SK-N-SH treated with all-trans-retinoic acid at 6 μM for 48 hours (cell line): ENCODE data around the gene PIK3R3.

Source experiments
- ATAC-seq: fragments of 200-7000 bp; cut with Tn5 transposase; 3 replicates; pipeline ENCODE4 v1.9.1; 2020; ENCODE audit warnings: mild to moderate bottlenecking, moderate library complexity
- ARNTL ChIP-seq: fragments of 450-650 bp; formaldehyde crosslinking; IDR thresholded peaks from 2 replicates; pipeline ENCODE4 v1.5.0; 2020; ENCODE audit warnings: low read depth, mild to moderate bottlenecking, moderate library complexity, borderline replicate concordance
- BACH2 ChIP-seq: fragments of 250-450 bp; sonication (Bioruptor Pico); IDR thresholded peaks from 2 replicates; pipeline ENCODE4 v1.9.0; 2021; ENCODE audit warnings: mild to moderate bottlenecking, borderline replicate concordance
- CREB5 ChIP-seq: fragments of 250-450 bp; sonication (Bioruptor Pico); IDR thresholded peaks from 2 replicates; pipeline ENCODE4 v1.5.1; 2020; ENCODE audit warnings: low read depth, mild to moderate bottlenecking, moderate library complexity
- CSRNP3 ChIP-seq: fragments of 250-450 bp; sonication (Bioruptor Pico); IDR thresholded peaks from 2 replicates; pipeline ENCODE4 v1.5.1; 2021; ENCODE audit warnings: mild to moderate bottlenecking, moderate library complexity
- ESRRG ChIP-seq: fragments of 250-450 bp; sonication (Bioruptor Pico); IDR thresholded peaks from 2 replicates; pipeline ENCODE4 v1.6.1; 2021; ENCODE audit warnings: mild to moderate bottlenecking
- GLIS3 ChIP-seq: fragments of 250-450 bp; sonication (Bioruptor Pico); IDR thresholded peaks from 2 replicates; pipeline ENCODE4 v1.5.0; 2020; ENCODE audit warnings: mild to moderate bottlenecking, moderate library complexity
- ISL1 ChIP-seq: fragments of 250-450 bp; sonication (Bioruptor Pico); IDR thresholded peaks from 2 replicates; pipeline ENCODE4 v2.1.2; 2022; ENCODE audit warnings: mild to moderate bottlenecking, moderate library complexity
- OSR1 ChIP-seq: fragments of 250-450 bp; sonication (Bioruptor Pico); IDR thresholded peaks from 2 replicates; pipeline ENCODE4 v1.8.0; 2022; ENCODE audit warnings: moderate library complexity, mild to moderate bottlenecking, inconsistent platforms
- RARB ChIP-seq: fragments of 250-450 bp; sonication (Bioruptor Pico); IDR thresholded peaks from 2 replicates; pipeline ENCODE4 v1.8.0; 2021; ENCODE audit warnings: mild to moderate bottlenecking, moderate library complexity
- SNAI2 ChIP-seq: fragments of 250-450 bp; sonication (Bioruptor Pico); IDR thresholded peaks from 2 replicates; pipeline ENCODE4 v1.5.0; 2020; ENCODE audit warnings: mild to moderate bottlenecking, moderate library complexity
- TCF4 ChIP-seq: fragments of 250-450 bp; sonication (Bioruptor Pico); IDR thresholded peaks from 2 replicates; pipeline ENCODE4 v1.8.0; 2021; ENCODE audit warnings: mild to moderate bottlenecking, moderate library complexity, borderline replicate concordance
- TOX ChIP-seq: fragments of 250-450 bp; sonication (Bioruptor Pico); IDR thresholded peaks from 2 replicates; pipeline ENCODE4 v1.8.0; 2021; ENCODE audit warnings: mild to moderate bottlenecking, moderate library complexity, borderline replicate concordance
- TSHZ2 ChIP-seq: fragments of 250-450 bp; sonication (Bioruptor Pico); IDR thresholded peaks from 2 replicates; pipeline ENCODE4 v1.5.0; 2020; ENCODE audit warnings: mild to moderate bottlenecking, moderate library complexity
- ZFP3 ChIP-seq: fragments of 250-450 bp; sonication (Bioruptor Pico); IDR thresholded peaks from 2 replicates; pipeline ENCODE4 v1.5.0; 2020; ENCODE audit warnings: mild to moderate bottlenecking, moderate library complexity
- ZNF565 ChIP-seq: fragments of 450-650 bp; formaldehyde crosslinking; conservative IDR thresholded peaks from 2 replicates; pipeline ENCODE4 v1.5.0; 2020; ENCODE audit warnings: low read depth, mild to moderate bottlenecking, moderate library complexity
- ZNF70 ChIP-seq: fragments of 450-650 bp; formaldehyde crosslinking; IDR thresholded peaks from 2 replicates; pipeline ENCODE4 v1.5.0; 2020; ENCODE audit warnings: mild to moderate bottlenecking, moderate library complexity
- ZNF8 ChIP-seq: fragments of 450-650 bp; formaldehyde crosslinking; IDR thresholded peaks from 2 replicates; pipeline ENCODE4 v1.5.0; 2020; ENCODE audit warnings: mild to moderate bottlenecking, moderate library complexity
- TF ChIP-seq, protein P1 (sequence below): fragments of 250-450 bp; sonication (Bioruptor Pico); IDR thresholded peaks from 2 replicates; pipeline ENCODE4 v1.8.0; 2021; ENCODE audit warnings: low read depth, mild to moderate bottlenecking, moderate library complexity, borderline replicate concordance
- TF ChIP-seq, protein P2 (sequence below): fragments of 250-450 bp; sonication (Bioruptor Pico); IDR thresholded peaks from 2 replicates; pipeline ENCODE4 v1.8.0; 2020; ENCODE audit warnings: mild to moderate bottlenecking, moderate library complexity, borderline replicate concordance

PIK3R3 gene

DNA sequence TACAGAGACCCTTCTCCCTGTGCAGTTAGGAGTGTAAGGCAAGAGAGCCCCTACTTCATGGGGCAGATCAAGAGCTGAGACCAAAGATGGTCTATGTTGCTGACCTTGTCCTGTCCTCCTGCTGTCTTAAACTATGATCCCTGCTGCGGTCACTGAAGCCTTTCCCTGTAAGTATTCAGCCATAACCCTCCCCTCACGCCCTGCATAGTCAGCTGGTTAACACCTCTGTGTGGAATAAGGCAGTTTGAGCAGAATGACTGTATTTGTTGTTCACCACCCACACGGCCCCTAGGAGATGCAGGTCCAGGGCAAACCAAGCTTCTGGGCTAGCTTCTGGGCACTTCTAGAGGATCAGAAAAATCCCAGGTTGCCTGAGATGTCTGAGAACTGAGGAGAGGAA is 42.8 kb upstream of the PIK3R3 start:
- TF ChIP-seq SNAI2 (CRISPR knock-in tag) = no peak
- TF ChIP-seq ZNF70 = no peak
- no peak for TF ChIP-seq GLIS3 (CRISPR knock-in tag)
- TF ChIP-seq TCF4 (CRISPR knock-in tag) = no peak
- TF ChIP-seq CREB5 = no peak
- no peak for TF ChIP-seq ESRRG (CRISPR knock-in tag)
- TF ChIP-seq ZNF8 (CRISPR knock-in tag) = no peak
- TF ChIP-seq, protein P1, sequence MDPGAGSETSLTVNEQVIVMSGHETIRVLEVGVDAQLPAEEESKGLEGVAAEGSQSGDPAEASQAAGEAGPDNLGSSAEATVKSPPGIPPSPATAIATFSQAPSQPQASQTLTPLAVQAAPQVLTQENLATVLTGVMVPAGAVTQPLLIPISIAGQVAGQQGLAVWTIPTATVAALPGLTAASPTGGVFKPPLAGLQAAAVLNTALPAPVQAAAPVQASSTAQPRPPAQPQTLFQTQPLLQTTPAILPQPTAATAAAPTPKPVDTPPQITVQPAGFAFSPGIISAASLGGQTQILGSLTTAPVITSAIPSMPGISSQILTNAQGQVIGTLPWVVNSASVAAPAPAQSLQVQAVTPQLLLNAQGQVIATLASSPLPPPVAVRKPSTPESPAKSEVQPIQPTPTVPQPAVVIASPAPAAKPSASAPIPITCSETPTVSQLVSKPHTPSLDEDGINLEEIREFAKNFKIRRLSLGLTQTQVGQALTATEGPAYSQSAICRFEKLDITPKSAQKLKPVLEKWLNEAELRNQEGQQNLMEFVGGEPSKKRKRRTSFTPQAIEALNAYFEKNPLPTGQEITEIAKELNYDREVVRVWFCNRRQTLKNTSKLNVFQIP (CRISPR knock-in tag) = no peak
- no peak for TF ChIP-seq ZNF565 (CRISPR knock-in tag)
- TF ChIP-seq CSRNP3 (CRISPR knock-in tag) = no peak
- no peak for TF ChIP-seq RARB (CRISPR knock-in tag)
- no peak for TF ChIP-seq OSR1 (CRISPR knock-in tag)
- no peak for TF ChIP-seq TOX
- TF ChIP-seq, protein P2, sequence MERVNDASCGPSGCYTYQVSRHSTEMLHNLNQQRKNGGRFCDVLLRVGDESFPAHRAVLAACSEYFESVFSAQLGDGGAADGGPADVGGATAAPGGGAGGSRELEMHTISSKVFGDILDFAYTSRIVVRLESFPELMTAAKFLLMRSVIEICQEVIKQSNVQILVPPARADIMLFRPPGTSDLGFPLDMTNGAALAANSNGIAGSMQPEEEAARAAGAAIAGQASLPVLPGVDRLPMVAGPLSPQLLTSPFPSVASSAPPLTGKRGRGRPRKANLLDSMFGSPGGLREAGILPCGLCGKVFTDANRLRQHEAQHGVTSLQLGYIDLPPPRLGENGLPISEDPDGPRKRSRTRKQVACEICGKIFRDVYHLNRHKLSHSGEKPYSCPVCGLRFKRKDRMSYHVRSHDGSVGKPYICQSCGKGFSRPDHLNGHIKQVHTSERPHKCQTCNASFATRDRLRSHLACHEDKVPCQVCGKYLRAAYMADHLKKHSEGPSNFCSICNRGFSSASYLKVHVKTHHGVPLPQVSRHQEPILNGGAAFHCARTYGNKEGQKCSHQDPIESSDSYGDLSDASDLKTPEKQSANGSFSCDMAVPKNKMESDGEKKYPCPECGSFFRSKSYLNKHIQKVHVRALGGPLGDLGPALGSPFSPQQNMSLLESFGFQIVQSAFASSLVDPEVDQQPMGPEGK = no peak
- no peak for TF ChIP-seq ARNTL
- TF ChIP-seq, all 23 proteins: peak for 0
- ATAC-seq = no peak

DNA sequence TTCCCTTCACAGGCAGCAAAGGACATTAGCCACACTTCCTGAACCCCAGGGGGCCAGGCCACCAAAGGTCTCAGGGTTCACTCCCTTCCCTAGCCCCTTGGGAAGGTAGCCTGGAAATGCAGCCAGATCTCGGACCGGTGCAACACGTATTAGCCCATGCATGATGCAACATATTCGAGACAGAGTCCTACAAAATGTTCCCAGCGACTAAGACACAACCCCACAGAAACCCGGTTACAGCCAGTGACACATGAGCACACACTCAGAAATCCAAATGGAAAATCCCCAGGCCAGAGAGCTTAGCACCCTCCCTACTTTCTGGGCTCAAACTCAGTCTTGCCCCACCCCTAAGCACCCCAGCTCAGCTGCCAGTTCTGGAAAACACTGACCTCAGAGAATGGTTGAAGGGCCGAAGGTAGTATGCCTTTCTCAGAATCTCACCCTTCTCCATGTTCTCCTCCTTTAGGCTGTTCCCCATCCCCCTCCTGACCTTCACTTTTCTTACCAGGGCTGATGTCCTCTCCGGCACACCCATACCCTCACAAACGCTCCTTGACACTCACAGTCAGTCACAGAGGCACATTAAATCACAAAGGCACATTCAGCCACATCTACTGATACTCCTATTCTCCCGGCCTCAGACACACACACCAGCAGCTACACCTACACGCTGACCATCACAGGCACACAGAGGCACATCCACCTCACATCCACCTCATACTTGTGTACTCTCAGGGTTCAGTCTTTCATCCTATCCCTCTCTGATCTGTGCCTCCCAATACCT is 42.2 kb upstream of the PIK3R3 start, which contains the start of gene TSPAN1:
Gene TSPAN1, plus strand, starts transcription at position 640 of the 784 bp plus-strand sequence. CDS start 6,021 bp downstream, outside the sequence.
- TF ChIP-seq ARNTL (no peak), ZNF565 (CRISPR knock-in tag) (no peak), GLIS3 (CRISPR knock-in tag) (no peak), ZNF8 (CRISPR knock-in tag) (no peak), ISL1 (CRISPR knock-in tag) (no peak), CSRNP3 (CRISPR knock-in tag) (no peak), CREB5 (no peak), BACH2 (CRISPR knock-in tag) (no peak), TSHZ2 (no peak), SNAI2 (CRISPR knock-in tag) (no peak), TCF4 (CRISPR knock-in tag) (no peak), ZNF70 (no peak), ZFP3 (CRISPR knock-in tag) (no peak), ESRRG (CRISPR knock-in tag) (no peak)
- TF ChIP-seq, protein P1 (CRISPR knock-in tag) = no peak
- TF ChIP-seq, protein P2 = no peak
- no peak for ATAC-seq
